NCI-H226 (cell line): Measurements from ENCODE around the gene WDR47.
A peak's percentile ranks its signal among the peaks of the same experiment; 100 is the strongest.
"Not testable (repeated sequence)": the region's sequence is repeated elsewhere in the genome, so short reads cannot be mapped to it uniquely, and the experiment has no call there.

ENCODE experiments used
- DNase-seq: peaks from one replicate; pipeline ENCODE4 v3.0.0-alpha.2; 2015

WDR47 gene

DNA sequence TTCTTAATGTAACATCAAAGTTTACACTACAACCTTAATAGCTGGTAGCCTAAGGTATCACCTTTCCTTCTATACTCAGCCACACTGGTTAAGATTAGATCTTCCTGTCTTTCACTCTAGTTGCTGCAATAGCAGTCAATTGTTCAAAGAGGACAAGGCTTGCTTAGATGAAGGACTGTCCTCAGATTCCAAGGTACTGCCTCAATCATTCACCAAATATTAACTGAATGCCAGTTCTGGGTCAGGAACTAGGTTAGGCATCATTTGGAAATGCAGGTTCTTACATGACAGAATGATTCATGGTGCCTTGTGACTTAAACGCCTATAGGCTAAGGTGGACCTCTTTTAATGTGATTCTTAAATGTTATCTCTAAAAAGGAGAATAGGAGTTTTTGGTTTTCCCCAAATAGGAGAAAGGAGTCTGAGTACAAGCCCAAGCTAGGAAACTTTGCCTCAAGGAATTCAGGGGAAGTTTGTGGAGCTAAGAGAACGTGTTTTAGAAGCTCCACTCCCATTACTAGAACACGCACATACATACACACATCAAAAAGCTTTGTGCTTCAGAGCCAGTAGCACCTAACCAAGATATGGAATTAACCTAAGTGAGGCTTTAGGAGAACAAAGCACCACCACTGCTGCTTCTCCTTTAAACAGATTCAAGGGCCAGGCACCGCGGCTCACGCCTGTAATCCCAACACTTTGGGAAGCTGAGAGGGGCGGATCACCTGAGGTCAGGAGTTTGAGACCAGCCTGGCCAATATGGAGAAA is 8.5 kb upstream of the WDR47 start:
- peak; percentile 14 for DNase-seq

DNA sequence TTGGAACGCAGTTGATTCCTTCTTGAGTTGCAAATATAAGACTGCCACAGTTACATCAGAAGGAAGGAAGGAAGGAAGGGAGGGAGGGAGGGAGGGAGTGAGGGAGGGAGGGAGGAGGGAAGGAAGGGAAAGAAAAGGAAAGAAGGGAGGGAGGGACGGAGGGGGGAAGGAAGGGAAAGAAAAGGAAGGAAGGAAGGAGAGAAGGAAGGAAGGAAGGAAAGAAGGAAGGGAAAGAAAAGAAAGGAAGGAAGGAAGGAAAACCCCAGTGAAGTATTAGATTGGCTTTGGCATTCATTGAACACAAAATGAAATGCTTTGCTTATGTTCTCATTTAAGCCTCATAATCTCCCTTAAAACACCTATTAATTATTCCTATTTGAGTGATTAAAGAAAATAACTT is 6.4 kb upstream of the WDR47 start:
- DNase-seq = no peak

DNA sequence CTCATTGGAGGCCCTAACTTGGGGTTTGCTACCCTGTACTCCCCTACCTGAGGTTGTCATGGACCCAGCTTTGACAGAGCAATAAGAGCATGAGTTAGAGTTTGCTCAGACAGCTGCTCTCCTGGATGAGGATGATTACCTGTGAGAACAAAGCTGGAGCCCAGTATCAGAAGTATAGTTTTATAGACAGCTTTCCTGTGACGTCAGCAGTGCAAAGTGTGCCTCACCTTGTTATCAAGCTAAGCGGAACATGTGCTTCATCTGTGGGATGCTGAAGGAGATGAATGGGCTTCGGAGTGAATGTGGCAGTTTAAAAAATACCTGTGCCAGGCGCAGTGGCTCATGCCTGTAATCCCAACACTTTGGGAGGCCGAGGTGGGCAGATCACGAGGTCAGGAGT is 5.4 kb upstream of the WDR47 start:
- no peak for DNase-seq

DNA sequence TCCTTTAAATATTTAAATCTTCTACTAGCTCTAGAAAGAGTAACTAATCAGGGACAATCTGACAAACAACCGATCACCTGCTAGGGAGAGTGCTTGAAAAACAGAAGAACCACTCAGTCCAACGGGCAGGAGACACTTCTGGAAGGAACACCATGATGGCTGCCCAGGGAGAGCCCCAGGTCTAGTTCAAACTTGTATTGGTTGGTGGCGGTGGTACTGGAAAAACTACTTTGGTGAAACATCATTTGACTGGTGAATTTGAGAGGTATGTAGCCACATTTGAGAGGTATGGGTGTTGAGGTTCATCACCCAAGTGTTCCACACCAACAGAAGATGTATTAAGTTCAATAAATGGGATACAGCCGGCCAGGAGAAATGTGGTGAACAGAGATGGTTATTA is 4.8 kb upstream of the WDR47 start:
- no peak for DNase-seq

DNA sequence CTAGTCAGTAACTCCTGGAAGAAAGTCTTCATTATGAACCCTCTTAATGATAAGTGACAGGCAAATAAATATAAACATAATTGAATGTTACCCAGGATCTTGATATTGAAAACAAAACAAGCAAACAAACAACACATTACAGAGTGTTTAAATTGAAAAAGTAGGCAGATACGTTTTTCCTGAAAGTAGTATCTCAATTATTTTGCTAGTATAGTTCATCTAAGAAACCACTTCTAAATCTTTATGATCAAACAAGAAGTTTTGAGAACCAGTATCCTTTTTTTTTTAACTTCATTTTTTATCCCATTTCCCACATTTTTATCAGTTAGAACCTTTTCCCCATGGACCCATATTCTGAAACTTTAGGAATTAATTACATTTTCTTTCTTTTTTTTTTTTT is 3.7 kb upstream of the WDR47 start:
- DNase-seq = no peak

DNA sequence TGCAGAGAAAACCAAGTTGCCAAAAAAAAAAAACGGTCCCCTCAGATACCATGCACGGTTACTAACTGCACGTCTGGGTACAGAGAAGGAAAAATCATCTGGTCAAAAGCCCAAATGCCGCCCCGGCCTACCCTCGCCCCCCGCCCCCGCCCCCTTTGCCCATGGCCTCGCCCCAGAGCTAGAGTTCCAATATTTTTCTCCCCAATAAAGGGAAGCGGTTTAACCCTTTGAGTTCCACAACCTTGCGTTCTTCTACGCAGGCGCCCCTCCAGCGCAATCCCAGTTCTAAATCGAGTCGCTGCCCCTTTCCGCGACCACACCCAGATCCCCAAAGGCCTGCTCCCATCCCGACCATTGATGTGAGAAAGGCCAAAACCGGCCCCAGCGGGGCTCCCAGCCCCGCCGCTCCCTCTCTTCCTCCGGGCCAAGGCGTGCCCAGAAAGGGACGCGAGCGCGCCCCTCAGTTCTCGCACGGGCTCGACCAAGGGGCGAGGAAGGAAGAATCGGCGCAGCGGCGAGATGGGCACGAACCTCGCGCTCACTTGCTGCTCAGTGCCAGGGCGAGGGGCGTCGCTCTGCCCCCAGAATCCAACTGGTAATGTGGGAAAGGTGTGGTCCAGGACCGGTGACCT is 797 bp downstream of the WDR47 start:
- DNase-seq = no peak

DNA sequence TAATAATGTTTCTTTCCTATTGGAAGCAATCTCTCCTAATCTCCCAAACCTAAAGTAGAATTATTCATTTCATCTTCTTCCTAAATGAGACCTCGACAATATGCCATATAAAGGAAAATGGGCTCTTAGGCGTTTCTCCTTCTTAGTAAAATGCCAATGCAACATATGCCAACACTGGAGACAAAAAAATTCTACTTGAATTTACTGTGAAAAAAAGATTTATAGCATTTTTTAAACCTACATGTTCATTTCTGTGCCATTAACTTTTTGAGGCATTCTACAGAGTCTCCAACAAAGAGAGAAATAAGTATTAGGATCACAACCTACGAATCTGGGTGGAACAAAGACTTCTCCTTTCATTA is 1.3 kb downstream of the WDR47 start:
- no peak for DNase-seq

DNA sequence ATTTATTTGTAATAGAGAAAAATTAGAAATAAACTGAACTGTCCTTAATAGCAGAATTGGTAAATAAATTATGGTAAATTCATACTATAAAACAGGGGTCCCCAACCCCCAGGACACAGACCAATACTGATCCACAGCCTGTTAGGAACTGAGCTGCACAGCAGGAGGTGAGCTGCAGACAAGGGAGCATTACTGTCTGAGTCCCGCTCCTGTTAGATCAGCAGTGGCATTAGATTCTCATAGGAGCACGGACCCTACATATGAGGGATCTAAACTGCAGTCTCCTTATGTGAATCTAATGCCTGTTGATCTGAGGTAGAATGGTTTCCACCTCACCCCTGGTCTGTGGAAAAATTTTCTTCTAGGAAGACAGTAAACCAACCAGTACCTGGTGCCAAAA is 7.5 kb downstream of the WDR47 start:
- no peak for DNase-seq

DNA sequence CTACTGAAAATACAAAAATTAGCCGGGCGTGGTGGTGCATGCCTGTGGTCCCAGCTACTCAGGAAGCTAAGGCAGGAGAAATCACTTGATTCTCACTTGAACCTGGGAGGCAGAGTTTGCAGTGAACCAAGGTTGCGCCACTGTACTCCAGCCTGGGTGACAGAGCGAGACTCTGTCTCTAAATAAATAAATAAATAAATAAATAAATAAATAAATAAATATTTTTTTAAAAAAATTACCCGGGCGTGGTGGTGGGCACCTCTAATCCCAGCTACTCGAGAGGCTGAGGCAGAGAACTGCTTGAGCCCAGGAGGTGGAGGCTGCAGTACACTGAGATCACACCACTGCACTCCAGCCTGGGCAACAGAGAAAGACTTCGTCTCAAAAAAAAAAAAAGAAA is 12.4 kb downstream of the WDR47 start:
- not testable (repeated sequence) for DNase-seq

DNA sequence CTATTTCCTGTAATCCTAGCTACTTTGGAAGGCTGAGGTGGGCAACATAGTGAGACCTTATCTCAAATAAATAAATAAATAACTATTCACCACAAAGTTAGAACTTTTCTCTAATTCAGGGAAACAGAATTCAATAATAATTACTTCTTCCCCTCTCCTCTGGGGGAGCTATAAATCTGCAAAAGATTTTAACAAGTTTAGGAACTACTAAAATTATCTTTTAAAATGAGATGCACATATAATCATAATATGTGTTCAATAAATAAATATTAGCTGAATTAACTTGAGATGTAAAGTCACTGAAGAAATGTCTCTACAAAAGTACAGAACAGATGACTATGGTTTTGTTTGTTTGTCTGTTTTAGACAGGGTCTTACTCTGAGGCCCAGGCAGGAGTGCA is 14.1 kb downstream of the WDR47 start:
- no peak for DNase-seq

DNA sequence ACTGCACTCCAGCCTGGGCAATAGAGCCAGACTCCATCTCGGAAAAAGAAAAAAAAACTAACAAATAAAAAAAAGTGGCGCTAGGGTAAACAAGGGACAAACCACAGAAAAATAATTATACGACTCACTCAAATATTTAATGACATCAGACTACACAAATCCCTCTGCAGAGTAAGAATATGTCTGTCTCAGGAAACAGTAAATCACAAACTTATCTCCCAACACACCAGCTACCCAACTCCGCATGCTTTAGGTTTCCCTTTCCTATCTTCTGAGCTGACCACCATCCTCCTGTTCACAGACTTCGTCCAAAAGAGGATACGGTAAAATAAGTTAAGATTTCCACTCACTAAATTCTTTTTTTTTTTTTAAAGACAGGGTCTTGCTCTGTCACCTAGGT is 16.2 kb downstream of the WDR47 start:
- no peak for DNase-seq

DNA sequence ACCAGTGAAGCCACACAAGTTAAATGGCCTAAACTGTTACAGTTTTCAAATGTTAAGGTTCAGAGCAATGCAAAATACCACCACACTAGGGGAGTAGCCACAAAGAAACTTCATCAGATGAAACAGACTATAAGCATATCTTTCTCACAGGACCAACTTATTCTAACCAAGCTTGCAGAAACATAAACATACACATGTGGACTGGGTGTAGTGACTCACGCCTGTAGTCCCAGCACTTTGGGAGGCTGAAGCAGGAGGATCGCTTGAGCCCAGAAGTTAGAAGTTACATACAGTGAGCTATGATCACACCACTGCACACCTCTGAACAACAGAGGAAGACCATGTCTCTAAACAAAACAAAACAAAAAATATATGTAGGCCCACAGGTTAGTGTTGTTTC is 17.3 kb downstream of the WDR47 start:
- DNase-seq = no peak

DNA sequence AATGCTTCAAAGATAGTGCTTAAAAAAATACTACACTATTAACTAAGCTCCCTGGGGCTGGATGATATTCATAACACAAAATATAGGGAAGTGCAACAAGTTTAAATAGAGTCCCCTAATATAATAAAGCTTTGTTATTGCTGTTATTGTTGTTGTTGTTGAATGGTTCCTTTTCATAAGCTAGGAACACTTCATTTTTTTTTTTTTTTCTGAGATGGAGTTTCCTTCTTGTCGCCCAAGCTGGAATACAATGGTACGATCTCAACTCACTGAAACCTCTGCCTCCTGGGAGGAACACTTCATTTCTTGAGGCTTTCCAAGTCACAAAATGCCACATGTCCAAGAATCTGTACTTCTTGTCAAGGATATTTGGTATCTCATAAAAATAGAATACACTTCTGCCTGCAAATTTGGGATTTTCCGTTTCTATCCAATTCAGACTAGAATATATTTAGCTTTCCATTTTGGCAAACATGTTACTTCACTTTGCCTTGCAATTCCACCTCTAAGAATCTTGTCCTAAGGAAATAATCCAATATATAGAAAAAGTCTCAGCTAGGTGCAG is 21.1 kb downstream of the WDR47 start:
- DNase-seq = no peak

DNA sequence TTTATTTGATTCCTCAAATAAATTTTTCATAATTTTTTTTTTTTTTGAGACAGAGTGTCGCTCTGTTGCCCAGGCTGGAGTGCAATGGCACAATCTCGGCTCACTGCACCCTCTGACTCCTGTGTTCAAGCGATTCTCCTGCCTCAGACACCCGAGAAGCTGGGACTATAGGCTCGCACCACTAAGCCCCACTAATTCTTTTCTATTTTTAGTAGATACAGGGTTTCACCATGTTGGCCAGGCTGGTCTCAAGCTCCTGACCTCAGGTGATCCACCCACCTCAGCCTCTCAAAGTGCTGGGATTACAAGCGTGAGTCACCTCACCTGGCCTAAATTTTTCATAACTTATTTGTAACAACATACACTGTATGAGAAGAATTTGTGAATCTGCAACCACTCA is 24.2 kb downstream of the WDR47 start:
- not testable (repeated sequence) for DNase-seq

DNA sequence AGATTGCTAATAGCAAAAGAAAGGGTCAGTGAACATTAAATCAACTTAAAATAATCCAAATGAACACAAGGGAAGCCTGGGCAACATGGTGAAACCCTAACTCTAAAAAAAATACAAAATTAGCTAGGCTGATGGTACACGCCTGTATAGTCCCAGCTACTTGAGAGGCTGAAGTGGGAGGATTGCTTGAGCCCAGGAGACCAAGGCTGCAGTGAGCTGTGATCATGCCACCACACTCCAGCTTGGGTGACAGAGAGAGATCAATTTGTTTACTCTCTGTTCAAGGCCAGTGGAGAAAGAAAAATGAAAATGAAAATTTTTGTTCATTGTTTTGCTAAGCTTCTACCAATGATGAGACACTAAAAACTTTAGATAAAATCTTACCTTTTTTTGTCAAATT is 24.8 kb downstream of the WDR47 start:
- DNase-seq = no peak

DNA sequence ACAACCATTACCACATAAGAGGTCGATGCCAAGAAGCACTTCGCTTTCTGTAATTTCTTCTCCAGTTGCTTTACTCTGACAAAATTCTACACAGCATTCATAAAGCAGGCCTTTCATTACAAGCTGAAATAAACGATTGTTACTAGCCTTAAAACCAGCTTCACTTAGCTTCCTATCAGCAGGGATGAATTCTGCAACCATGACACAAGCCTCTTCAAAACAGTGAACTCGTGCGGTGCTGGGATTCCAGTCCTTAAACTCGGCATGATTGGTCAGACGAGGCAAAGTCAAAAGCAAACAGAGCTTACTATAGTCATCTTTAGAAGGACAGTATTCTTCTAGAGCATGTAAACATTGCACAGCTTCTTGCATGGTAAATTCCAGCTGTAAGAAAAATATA is 30.6 kb downstream of the WDR47 start:
- no peak for DNase-seq

DNA sequence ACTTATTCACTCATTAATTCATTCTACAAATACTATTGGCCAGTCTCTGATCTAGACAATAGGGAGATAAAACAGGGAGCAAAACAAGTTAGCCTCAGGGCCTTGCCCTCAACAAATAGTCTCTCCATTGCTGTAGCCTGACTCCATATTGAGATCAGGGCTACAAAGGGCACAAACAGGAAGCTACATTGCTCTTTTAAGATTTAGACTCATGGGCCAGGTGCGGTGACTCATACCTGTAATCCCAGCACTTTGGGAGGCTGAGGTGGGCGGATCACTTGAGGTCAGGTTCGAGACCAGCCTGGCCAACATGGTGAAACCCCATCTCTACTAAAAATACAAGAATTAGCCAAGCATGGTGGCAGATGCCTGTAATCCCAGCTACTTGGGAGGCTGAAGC is 45.3 kb downstream of the WDR47 start:
- DNase-seq = not testable (repeated sequence)

DNA sequence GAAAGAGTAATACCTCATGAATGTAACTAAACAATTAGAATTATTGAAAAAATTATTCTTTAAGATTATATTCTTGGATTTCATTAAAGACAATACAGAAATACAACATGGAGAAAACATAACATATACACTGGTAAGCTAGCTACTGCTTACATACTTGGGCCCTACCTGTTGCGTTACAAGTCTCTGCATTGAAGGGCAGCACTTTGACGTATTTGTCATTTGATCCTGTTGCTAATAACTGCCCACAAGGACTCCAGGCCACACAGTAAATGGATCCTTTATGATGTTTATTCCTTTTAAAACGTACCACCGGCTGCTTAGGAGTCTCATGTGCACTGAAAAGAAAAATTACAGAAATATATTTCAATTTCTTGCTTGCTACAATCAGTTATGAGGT is 58.8 kb downstream of the WDR47 start:
- no peak for DNase-seq

DNA sequence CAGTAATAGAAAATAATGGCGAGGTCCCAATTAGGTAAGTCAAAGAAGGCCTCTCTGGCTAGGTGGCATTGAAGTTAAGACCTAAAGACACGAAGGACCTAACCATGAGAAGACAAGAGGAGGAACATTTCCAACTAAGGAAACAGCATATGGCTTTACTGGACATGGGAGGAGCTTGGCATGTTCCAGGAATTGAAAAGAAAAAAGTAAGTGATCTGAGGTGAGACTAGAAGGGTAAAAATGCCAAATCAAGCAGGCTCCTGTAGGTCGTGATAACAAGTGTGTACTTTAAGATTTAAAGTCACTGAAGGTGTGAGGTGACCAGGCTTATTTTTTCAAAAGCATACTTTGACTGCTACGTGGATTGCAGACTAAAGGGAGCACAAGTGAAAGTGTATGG is 65.2 kb downstream of the WDR47 start:
- DNase-seq = no peak

DNA sequence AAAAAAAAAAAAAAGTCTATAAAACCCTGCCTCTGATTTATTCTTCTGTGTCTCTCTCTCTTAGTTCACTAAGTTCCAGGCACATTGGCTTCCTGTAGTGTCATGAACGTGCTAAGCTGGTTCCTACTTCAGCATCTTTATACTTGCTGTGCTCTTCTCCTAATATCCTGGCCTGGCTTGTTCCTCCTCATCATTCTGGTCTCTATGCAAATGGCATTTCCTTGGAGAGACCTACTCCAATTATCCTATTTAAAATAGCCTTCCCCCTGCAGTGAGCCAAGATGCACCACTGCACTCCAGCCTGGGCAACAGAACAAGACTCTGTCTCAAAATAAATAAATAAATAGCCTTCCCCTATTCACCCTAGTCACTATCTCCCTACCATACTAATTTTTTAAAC is 69.0 kb downstream of the WDR47 start:
- no peak for DNase-seq

DNA sequence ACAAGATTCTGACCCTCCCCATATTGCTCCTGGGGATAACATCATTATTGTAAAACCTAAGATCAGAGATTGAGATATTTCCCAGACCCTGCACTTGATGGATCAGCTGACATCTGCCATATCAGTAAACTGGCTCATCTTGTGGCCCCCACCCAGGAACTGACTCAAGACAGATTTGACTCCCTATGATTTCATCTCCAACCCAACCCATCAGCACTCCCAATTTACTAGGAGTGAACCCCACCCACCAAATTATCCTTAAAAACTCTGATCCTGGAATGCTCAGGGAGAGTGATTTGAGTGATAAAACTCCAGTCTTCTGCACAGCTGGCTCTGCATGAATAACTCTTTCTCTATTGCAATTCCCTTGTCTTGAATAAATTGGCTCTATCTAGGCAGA is 72.6 kb downstream of the WDR47 start:
- no peak for DNase-seq

DNA sequence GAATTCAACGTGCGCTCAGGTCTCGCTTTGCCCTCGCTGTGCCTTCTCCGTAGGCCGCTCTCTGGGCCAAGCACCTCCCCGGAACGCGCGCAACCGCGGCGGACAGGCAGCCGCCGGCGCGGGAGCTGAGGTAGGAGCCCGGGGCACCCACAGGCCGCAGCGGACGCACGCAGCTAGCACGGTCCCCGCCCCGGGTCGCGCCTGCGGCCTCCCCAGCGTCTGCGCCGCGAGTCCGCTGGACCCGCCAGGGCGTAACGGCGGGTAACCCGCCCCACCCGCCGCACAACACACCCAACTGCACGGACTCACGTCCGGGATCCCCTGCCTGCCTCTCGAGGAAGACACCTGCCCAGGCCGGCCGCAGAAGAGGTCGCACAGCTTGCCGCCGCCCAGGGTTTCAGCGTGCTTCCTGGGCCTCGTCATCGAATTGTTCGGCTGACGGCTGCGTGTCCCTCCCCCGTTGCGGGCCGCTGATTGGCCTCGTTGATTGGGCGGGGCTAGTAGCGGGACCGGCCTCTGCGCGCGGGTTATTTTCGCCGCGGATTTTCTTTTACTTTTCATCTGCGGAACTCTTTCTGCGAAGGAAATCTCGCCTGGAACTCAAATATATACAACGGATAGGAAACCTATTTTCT is 78.7 kb downstream of the WDR47 start, which contains the start of gene CLCC1:
CLCC1 (minus strand) TSS at position 433 of the 635 bp plus-strand sequence. CDS start 13,047 bp downstream, outside the sequence.
- DNase-seq = peak; percentile 91

DNA sequence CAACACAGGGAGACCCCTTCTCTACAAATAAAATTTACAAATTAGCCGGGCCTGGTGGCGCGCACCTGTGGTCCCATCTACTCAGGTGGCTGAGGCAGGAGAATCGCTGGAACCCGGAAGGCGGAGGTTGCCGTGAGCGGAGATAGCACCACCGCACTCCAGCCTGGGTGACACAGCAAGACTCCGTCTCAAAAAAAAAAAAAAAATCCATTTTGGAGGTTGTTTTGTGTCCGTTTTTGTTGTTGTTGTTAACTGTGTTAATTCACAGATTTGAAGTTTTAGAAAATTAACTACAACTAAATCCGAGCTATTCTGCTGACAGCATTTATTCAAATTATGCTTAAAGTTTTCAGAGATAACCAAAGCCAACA is 79.2 kb downstream of the WDR47 start:
- no peak for DNase-seq
